CD14-positive monocyte (primary cell): ENCODE results near the gene CACNG3. TPM values are rescaled to one million over a fixed set of nuclear protein-coding genes. Genes with fewer than 3 reads are reported as not detected.

Source experiments
- DNase-seq, 3 donors: peaks; one replicate each; pipeline ENCODE4 v3.0.0-alpha.2; 2011 to 2022
- H2AFZ ChIP-seq: 2 replicates; pipeline ENCODE4 v1.6.0; 2012; ENCODE audit warnings: mild to moderate bottlenecking, low read depth, low read length, inconsistent platforms; ENCODE audit not compliant: insufficient read depth, poor library complexity, severe bottlenecking
- H3K27ac ChIP-seq, 2 donors: 1 replicate in 1 of 2; 2 replicates in 1 of 2; pipeline ENCODE4 v1.5.1; 2012 to 2013; ENCODE audit warnings: low read length in 2 of 2, control low read depth in 1 of 2, inconsistent platforms in 1 of 2, low read depth in 1 of 2, mild to moderate bottlenecking in 1 of 2
- H3K27me3 ChIP-seq, 2 donors: one replicate each; pipeline versions ENCODE4 v1.6.0 to v1.6.1; 2011 to 2013; ENCODE audit warnings: low read length in 2 of 2; ENCODE audit not compliant: control insufficient read depth in 2 of 2, insufficient read depth in 2 of 2
- H3K36me3 ChIP-seq, 2 donors: replicated peaks in 1 of 2; 1 replicate in 1 of 2; 2 replicates in 1 of 2; pipeline versions ENCODE4 v1.5.1 to v1.6.1; 2012 to 2013; ENCODE audit warnings: low read length in 2 of 2, control low read depth in 1 of 2, inconsistent platforms in 1 of 2, mild to moderate bottlenecking in 1 of 2; ENCODE audit not compliant: insufficient read depth in 2 of 2, control insufficient read depth in 1 of 2
- H3K4me1 ChIP-seq, 2 donors: 1 replicate in 1 of 2; 2 replicates in 1 of 2; pipeline versions ENCODE4 v1.5.1 to v1.6.1; 2012 to 2013; ENCODE audit warnings: low read length in 2 of 2, control low read depth in 1 of 2, inconsistent platforms in 1 of 2, mild to moderate bottlenecking in 1 of 2, moderate library complexity in 1 of 2; ENCODE audit not compliant: insufficient read depth in 2 of 2, control insufficient read depth in 1 of 2
- H3K4me2 ChIP-seq: replicated peaks from 2 replicates; pipeline ENCODE3; 2012; ENCODE audit warnings: low read length, moderate library complexity, mild to moderate bottlenecking; ENCODE audit not compliant: poor library complexity, severe bottlenecking; ENCODE audit errors: extremely low read depth
- H3K4me3 ChIP-seq, 3 experiments: fragments of 200-600 bp in 1 of 3; sonication (generic) in 1 of 3; replicated peaks in 1 of 3; 1 replicate in 2 of 3; 2 replicates in 1 of 3; pipeline ENCODE4 v1.5.1; 2011 to 2013; ENCODE audit warnings: low read length in 3 of 3, mild to moderate bottlenecking in 3 of 3, control low read depth in 2 of 3, low read depth in 2 of 3, inconsistent platforms in 1 of 3, moderate library complexity in 1 of 3
- H3K79me2 ChIP-seq: 2 replicates; pipeline ENCODE4 v1.6.0; 2012; ENCODE audit warnings: mild to moderate bottlenecking, control low read depth, inconsistent platforms, low read length, moderate library complexity; ENCODE audit not compliant: insufficient read depth
- H3K9ac ChIP-seq: 2 replicates; pipeline ENCODE4 v1.6.0; 2017; ENCODE audit warnings: low read length, mild to moderate bottlenecking; ENCODE audit not compliant: insufficient read depth, poor library complexity, severe bottlenecking
- H3K9me3 ChIP-seq, 2 donors: replicated peaks in 1 of 2; 1 replicate in 1 of 2; 2 replicates in 1 of 2; pipeline versions ENCODE4 v1.5.1 to v1.6.1; 2012 to 2013; ENCODE audit warnings: low read length in 2 of 2, control low read depth in 1 of 2; ENCODE audit not compliant: control insufficient read depth in 1 of 2, insufficient read depth in 1 of 2
- H4K20me1 ChIP-seq: 2 replicates; pipeline ENCODE4 v1.6.0; 2012; ENCODE audit warnings: mild to moderate bottlenecking, low read length, control low read depth, moderate library complexity; ENCODE audit not compliant: insufficient read depth
- H3K27ac Mint-ChIP-seq, 7 donors: one replicate each; pipeline ENCODE4 v1.8.0; 2020; ENCODE audit warnings: mild to moderate bottlenecking in 7 of 7, mixed read lengths in 7 of 7, moderate library complexity in 6 of 7, inconsistent platforms in 2 of 7
- H3K27me3 Mint-ChIP-seq, 3 donors: one replicate each; pipeline ENCODE4 v1.8.0; 2021 to 2022; ENCODE audit warnings: low read depth in 3 of 3, mild to moderate bottlenecking in 3 of 3, mixed read lengths in 3 of 3, moderate library complexity in 3 of 3, inconsistent platforms in 1 of 3
- H3K36me3 Mint-ChIP-seq, 2 donors: one replicate each; pipeline ENCODE4 v1.8.0; 2020; ENCODE audit warnings: mixed read lengths in 2 of 2, inconsistent platforms in 1 of 2, mild to moderate bottlenecking in 1 of 2
- H3K4me1 Mint-ChIP-seq: one replicate; pipeline ENCODE4 v1.8.0; 2020; ENCODE audit warnings: mild to moderate bottlenecking, mixed read lengths
- H3K4me3 Mint-ChIP-seq, 2 donors: one replicate each; pipeline ENCODE4 v1.8.0; 2020; ENCODE audit warnings: mild to moderate bottlenecking in 2 of 2, mixed read lengths in 2 of 2, moderate library complexity in 1 of 2
- H3K9me3 Mint-ChIP-seq, 7 donors: one replicate each; pipeline ENCODE4 v1.8.0; 2020 to 2022; ENCODE audit warnings: mixed read lengths in 7 of 7, mild to moderate bottlenecking in 6 of 7, moderate library complexity in 6 of 7, inconsistent platforms in 2 of 7
- CTCF ChIP-seq: fragments of 200-600 bp; IDR thresholded peaks from one replicate; pipeline ENCODE4 v1.8.0; 2022; ENCODE audit warnings: antibody characterized with exemption, mild to moderate bottlenecking
- WGBS: methylation state at CpG from one replicate; pipeline ENCODE4 v1.1.5; 2013; ENCODE audit warnings: missing lambda C conversion rate; ENCODE audit not compliant: insufficient coverage; 5-methylcytosine and 5-hydroxymethylcytosine counted together
- intact Hi-C, 2 donors: fragments of 100-400 bp; cut with micrococcal nuclease; formaldehyde crosslinking; loops; one replicate each; pipeline versions ENCODE4 v1.15.0 to v1.15.1; 2023
- polyA plus RNA-seq, 3 donors: library from polyadenylated mRNA; depleted of rRNA in 1 of 3; unstranded in 2 of 3; stranded (reverse) in 1 of 3; fragments of 300-500 nt in 2 of 3; fragments of >200 nt in 1 of 3; fragmentation: Illumina TruSeq in 2 of 3; gene quantifications; 1 replicate in 2 of 3; 2 replicates in 1 of 3; pipeline ENCODE4 v1.2.3, GENCODE V29; 2012 to 2021

Gene CACNG3
- polyA plus RNA-seq, 3 donors = not detected

GRCh38 chr16:24394341-24394740 lies 138.2 kb downstream of the CACNG3 start:
- no peak overlapping the region for H3K27ac ChIP-seq
- no peak overlapping the region for H3K4me3 Mint-ChIP-seq
- TF ChIP-seq CTCF = no peak
- intact Hi-C loops = no loop called here
- H3K27ac Mint-ChIP-seq = no peak overlapping the region
- WGBS = 91% methylated on average over 8 of the region's 8 CpGs
- H3K79me2 ChIP-seq = no peaks in the 10 kb centered on the region
- H3K4me2 ChIP-seq = no peak overlapping the region
- no peak for DNase-seq
- H3K9me3 Mint-ChIP-seq = peaks cover 0 to 8% (median 3%) of the 10 kb centered on the region in 7 donors
- H3K9me3 ChIP-seq = peaks cover 0 to 1% of the 10 kb centered on the region in 2 donors
- H3K36me3 Mint-ChIP-seq = no peaks in the 10 kb centered on the region
- no peak overlapping the region for H3K9ac ChIP-seq
- no peaks in the 10 kb centered on the region for H3K4me1 Mint-ChIP-seq
- no peaks in the 10 kb centered on the region for H3K36me3 ChIP-seq
- no peak overlapping the region for H3K4me3 ChIP-seq
- no peaks in the 10 kb centered on the region for H3K27me3 ChIP-seq
- H2AFZ ChIP-seq = no peak overlapping the region
- no peaks in the 10 kb centered on the region for H3K4me1 ChIP-seq
- H3K27me3 Mint-ChIP-seq = peaks cover 2 to 5% (median 4%) of the 10 kb centered on the region in 3 donors
- no peaks in the 10 kb centered on the region for H4K20me1 ChIP-seq

GRCh38 chr16:24396350-24397271 lies 140.5 kb downstream of the CACNG3 start:
- no peak overlapping the region for H3K27ac ChIP-seq
- H3K9me3 ChIP-seq = no peaks in the 10 kb centered on the region
- no peak for TF ChIP-seq CTCF
- no peak overlapping the region for H2AFZ ChIP-seq
- no peaks in the 10 kb centered on the region for H3K27me3 ChIP-seq
- no peak overlapping the region for H3K4me3 Mint-ChIP-seq
- peaks cover 0 to 3% (median 0%) of the 10 kb centered on the region in 7 donors for H3K9me3 Mint-ChIP-seq
- H3K4me1 ChIP-seq = no peaks in the 10 kb centered on the region
- H3K4me1 Mint-ChIP-seq = no peaks in the 10 kb centered on the region
- intact Hi-C loops = no loop called here
- H3K36me3 ChIP-seq = no peaks in the 10 kb centered on the region
- no peak overlapping the region for H3K4me3 ChIP-seq
- WGBS = 39% methylated on average over 2 of the region's 6 CpGs
- H3K27ac Mint-ChIP-seq = no peak overlapping the region
- H3K27me3 Mint-ChIP-seq = peaks cover 0 to 5% (median 5%) of the 10 kb centered on the region in 3 donors
- no peak overlapping the region for H3K9ac ChIP-seq
- no peaks in the 10 kb centered on the region for H4K20me1 ChIP-seq
- H3K4me2 ChIP-seq = no peak overlapping the region
- H3K79me2 ChIP-seq = no peaks in the 10 kb centered on the region
- H3K36me3 Mint-ChIP-seq = no peaks in the 10 kb centered on the region
- DNase-seq = no peak
